Measurements from ENCODE around the gene BSDC1.
A peak's percentile ranks its signal among the peaks of the same experiment; 100 is the strongest.
"Not testable (repeated sequence)": the region's sequence is repeated elsewhere in the genome, so short reads cannot be mapped to it uniquely, and the experiment has no call there.

Gene BSDC1

GRCh38 chr1:32394141-32394889 is at the start of gene BSDC1:
BSDC1 (minus strand) TSS chr1:32394441; CDS start chr1:32394414, 27 bp downstream.
- peak; percentile 96 to 99 (median 97) for DNase-seq (ENCODE audit: low read depth in 3 of 3)

- not testable (repeated sequence) for DNase-seq (ENCODE audit: low read depth in 3 of 3)
These were observed 47.2 kb upstream of the BSDC1 start for GRCh38 chr1:32441467-32441866.

- DNase-seq (ENCODE audit: low read depth in 3 of 3) = not testable (repeated sequence)
These were observed 44.5 kb upstream of the BSDC1 start for GRCh38 chr1:32438777-32439176.

- DNase-seq (ENCODE audit: low read depth in 3 of 3) = no peak
These were observed 43.9 kb upstream of the BSDC1 start for GRCh38 chr1:32438136-32438535.

- DNase-seq (ENCODE audit: low read depth in 3 of 3) = no peak
These were observed 37.6 kb upstream of the BSDC1 start for GRCh38 chr1:32431736-32432400.

GRCh38 chr1:32427264-32427963 is 33.2 kb upstream of the BSDC1 start:
- DNase-seq (ENCODE audit: low read depth in 3 of 3) = no peak

GRCh38 chr1:32426489-32427255 is 32.4 kb upstream of the BSDC1 start:
- DNase-seq (ENCODE audit: low read depth in 3 of 3) = no peak

- no peak for DNase-seq (ENCODE audit: low read depth in 3 of 3)
These were observed 27.5 kb upstream of the BSDC1 start for GRCh38 chr1:32421775-32422174.

GRCh38 chr1:32414186-32414886 is 20.1 kb upstream of the BSDC1 start:
- no peak for DNase-seq (ENCODE audit: low read depth in 3 of 3)

- peak; percentile 56 to 81 (median 65) for DNase-seq (ENCODE audit: low read depth in 3 of 3)
These were observed 19.4 kb upstream of the BSDC1 start for GRCh38 chr1:32413507-32414185.

GRCh38 chr1:32411261-32411660 is 17.0 kb upstream of the BSDC1 start:
- no peak for DNase-seq (ENCODE audit: low read depth in 3 of 3)

GRCh38 chr1:32406629-32407111 is 12.4 kb upstream of the BSDC1 start:
- DNase-seq (ENCODE audit: low read depth in 3 of 3) = no peak

GRCh38 chr1:32405672-32406467 is 11.6 kb upstream of the BSDC1 start:
- DNase-seq (ENCODE audit: low read depth in 3 of 3) = no peak

- no peak for DNase-seq (ENCODE audit: low read depth in 3 of 3)
These were observed 10.7 kb upstream of the BSDC1 start for GRCh38 chr1:32404946-32405345.

- peak in 2 of 3 experiments; percentile 33 to 52 for DNase-seq (ENCODE audit: low read depth in 3 of 3)
These were observed 6.8 kb upstream of the BSDC1 start for GRCh38 chr1:32400876-32401631.

- no peak for DNase-seq (ENCODE audit: low read depth in 3 of 3)
These were observed 5.6 kb upstream of the BSDC1 start for GRCh38 chr1:32399843-32400242.

- no peak for DNase-seq (ENCODE audit: low read depth in 3 of 3)
These were observed 4.2 kb upstream of the BSDC1 start for GRCh38 chr1:32398401-32398800.

- DNase-seq (ENCODE audit: low read depth in 3 of 3) = not testable (repeated sequence)
These were observed 2.3 kb upstream of the BSDC1 start for GRCh38 chr1:32396524-32396923.

GRCh38 chr1:32394890-32395432 is 720 bp upstream of the BSDC1 start:
- DNase-seq (ENCODE audit: low read depth in 3 of 3) = no peak
